Measurements from ENCODE around the gene COMMD4.
"Not testable (repeated sequence)": the region's sequence is repeated elsewhere in the genome, so short reads cannot be mapped to it uniquely, and the experiment has no call there.

COMMD4 gene

GRCh38 chr15:75335705-75336355 lies at the start of gene COMMD4:
Gene COMMD4 (plus strand): TSS chr15:75336063. CDS start chr15:75336090, 27 bp downstream.
- DNase-seq (ENCODE audit: low read depth): peak; percentile 92

- DNase-seq (ENCODE audit: low read depth): not testable (repeated sequence)
These were observed 42.2 kb upstream of the COMMD4 start for GRCh38 chr15:75293660-75294059.

GRCh38 chr15:75298541-75299310 lies 37.1 kb upstream of the COMMD4 start:
- DNase-seq (ENCODE audit: low read depth): not testable (repeated sequence)

- not testable (repeated sequence) for DNase-seq (ENCODE audit: low read depth)
These were observed 36.6 kb upstream of the COMMD4 start for GRCh38 chr15:75299311-75299688.

- not testable (repeated sequence) for DNase-seq (ENCODE audit: low read depth)
These were observed 35.8 kb upstream of the COMMD4 start for GRCh38 chr15:75300026-75300425.

- DNase-seq (ENCODE audit: low read depth): no peak
These were observed 33.5 kb upstream of the COMMD4 start for GRCh38 chr15:75302318-75302717.

GRCh38 chr15:75302753-75303152 lies 33.1 kb upstream of the COMMD4 start:
- not testable (repeated sequence) for DNase-seq (ENCODE audit: low read depth)

- DNase-seq (ENCODE audit: low read depth): no peak
These were observed 29.7 kb upstream of the COMMD4 start for GRCh38 chr15:75306188-75306587.

GRCh38 chr15:75307778-75308390 lies 28.0 kb upstream of the COMMD4 start:
- DNase-seq (ENCODE audit: low read depth): peak; percentile 16

GRCh38 chr15:75309711-75310110 lies 26.2 kb upstream of the COMMD4 start:
- peak; percentile 66 for DNase-seq (ENCODE audit: low read depth)

- peak; percentile 22 for DNase-seq (ENCODE audit: low read depth)
These were observed 23.3 kb upstream of the COMMD4 start for GRCh38 chr15:75312548-75312947.

- DNase-seq (ENCODE audit: low read depth): no peak
These were observed 22.6 kb upstream of the COMMD4 start for GRCh38 chr15:75313116-75313845.

GRCh38 chr15:75314552-75315290 lies 21.1 kb upstream of the COMMD4 start:
- DNase-seq (ENCODE audit: low read depth): no peak

- peak; percentile 28 for DNase-seq (ENCODE audit: low read depth)
These were observed 16.5 kb upstream of the COMMD4 start for GRCh38 chr15:75319231-75319897.

GRCh38 chr15:75321711-75322110 lies 14.2 kb upstream of the COMMD4 start:
- no peak for DNase-seq (ENCODE audit: low read depth)

- no peak for DNase-seq (ENCODE audit: low read depth)
These were observed 9.9 kb upstream of the COMMD4 start for GRCh38 chr15:75325922-75326321.

- no peak for DNase-seq (ENCODE audit: low read depth)
These were observed 8.9 kb upstream of the COMMD4 start for GRCh38 chr15:75327005-75327404.

- no peak for DNase-seq (ENCODE audit: low read depth)
These were observed 8.4 kb upstream of the COMMD4 start for GRCh38 chr15:75327491-75327890.

- DNase-seq (ENCODE audit: low read depth): no peak
These were observed 7.2 kb upstream of the COMMD4 start for GRCh38 chr15:75328493-75329314.

GRCh38 chr15:75329571-75329970 lies 6.3 kb upstream of the COMMD4 start:
- no peak for DNase-seq (ENCODE audit: low read depth)
